DND-41 (cell line): ENCODE results near the gene ASPSCR1.

Experiments used
- ATAC-seq: fragments of 200-7000 bp; cut with Tn5 transposase; 3 replicates; pipeline ENCODE4 v1.9.1; 2021; ENCODE audit warnings: low read depth; ENCODE audit not compliant: insufficient read depth
- DNase-seq: peaks from one replicate; pipeline ENCODE4 v3.0.0-alpha.2; 2020
- H2AFZ ChIP-seq: 2 replicates; pipeline ENCODE4 v1.6.0; 2012; ENCODE audit warnings: low read depth, low read length
- H3K27ac ChIP-seq: 2 replicates; pipeline ENCODE4 v1.5.1; 2012; ENCODE audit warnings: low read length, inconsistent platforms
- H3K27me3 ChIP-seq: fragments of 200-600 bp; sonication (generic); 2 replicates; pipeline ENCODE4 v1.6.0; 2012; ENCODE audit warnings: low read length, mild to moderate bottlenecking, inconsistent platforms; ENCODE audit not compliant: insufficient read depth, poor library complexity
- H3K36me3 ChIP-seq: 2 replicates; pipeline ENCODE4 v1.5.1; 2012; ENCODE audit warnings: low read length, inconsistent platforms; ENCODE audit not compliant: insufficient read depth
- H3K4me1 ChIP-seq: 2 replicates; pipeline ENCODE4 v1.5.1; 2012; ENCODE audit warnings: mild to moderate bottlenecking, low read length; ENCODE audit not compliant: insufficient read depth
- H3K4me2 ChIP-seq: 2 replicates; pipeline ENCODE4 v1.6.0; 2012; ENCODE audit warnings: mild to moderate bottlenecking, moderate library complexity, low read length, inconsistent platforms; ENCODE audit not compliant: insufficient read depth
- H3K4me3 ChIP-seq, 2 experiments: fragments of 200-600 bp in 1 of 2; shearing (Covaris generic) in 1 of 2; 2 replicates each; pipeline ENCODE4 v1.5.1; 2012 to 2016; ENCODE audit warnings: inconsistent platforms in 2 of 2, low read length in 2 of 2, mild to moderate bottlenecking in 2 of 2, low read depth in 1 of 2, moderate library complexity in 1 of 2
- H3K79me2 ChIP-seq: 2 replicates; pipeline ENCODE4 v1.6.0; 2012; ENCODE audit warnings: low read length, inconsistent platforms; ENCODE audit not compliant: insufficient read depth
- H3K9ac ChIP-seq: 2 replicates; pipeline ENCODE4 v1.6.0; 2012; ENCODE audit warnings: low read depth, mild to moderate bottlenecking, inconsistent platforms, low read length, moderate library complexity
- H3K9me3 ChIP-seq: 2 replicates; pipeline ENCODE4 v1.5.1; 2012; ENCODE audit warnings: low read length, moderate library complexity, mild to moderate bottlenecking, inconsistent platforms; ENCODE audit not compliant: insufficient read depth, severe bottlenecking
- H4K20me1 ChIP-seq: 2 replicates; pipeline ENCODE4 v1.6.0; 2012; ENCODE audit warnings: low read length; ENCODE audit not compliant: insufficient read depth
- CTCF ChIP-seq: IDR thresholded peaks from 2 replicates; pipeline ENCODE4 v1.5.1; 2012; ENCODE audit warnings: borderline replicate concordance, low read length, moderate library complexity, mild to moderate bottlenecking; ENCODE audit not compliant: poor library complexity, severe bottlenecking; ENCODE audit errors: extremely low read depth
- EZH2 ChIP-seq: IDR thresholded peaks from 3 replicates; pipeline ENCODE4 v1.6.1; 2012; ENCODE audit warnings: borderline replicate concordance, low read depth, mild to moderate bottlenecking, moderate library complexity, low read length, inconsistent platforms; ENCODE audit not compliant: severe bottlenecking

The ASPSCR1 gene

DNA sequence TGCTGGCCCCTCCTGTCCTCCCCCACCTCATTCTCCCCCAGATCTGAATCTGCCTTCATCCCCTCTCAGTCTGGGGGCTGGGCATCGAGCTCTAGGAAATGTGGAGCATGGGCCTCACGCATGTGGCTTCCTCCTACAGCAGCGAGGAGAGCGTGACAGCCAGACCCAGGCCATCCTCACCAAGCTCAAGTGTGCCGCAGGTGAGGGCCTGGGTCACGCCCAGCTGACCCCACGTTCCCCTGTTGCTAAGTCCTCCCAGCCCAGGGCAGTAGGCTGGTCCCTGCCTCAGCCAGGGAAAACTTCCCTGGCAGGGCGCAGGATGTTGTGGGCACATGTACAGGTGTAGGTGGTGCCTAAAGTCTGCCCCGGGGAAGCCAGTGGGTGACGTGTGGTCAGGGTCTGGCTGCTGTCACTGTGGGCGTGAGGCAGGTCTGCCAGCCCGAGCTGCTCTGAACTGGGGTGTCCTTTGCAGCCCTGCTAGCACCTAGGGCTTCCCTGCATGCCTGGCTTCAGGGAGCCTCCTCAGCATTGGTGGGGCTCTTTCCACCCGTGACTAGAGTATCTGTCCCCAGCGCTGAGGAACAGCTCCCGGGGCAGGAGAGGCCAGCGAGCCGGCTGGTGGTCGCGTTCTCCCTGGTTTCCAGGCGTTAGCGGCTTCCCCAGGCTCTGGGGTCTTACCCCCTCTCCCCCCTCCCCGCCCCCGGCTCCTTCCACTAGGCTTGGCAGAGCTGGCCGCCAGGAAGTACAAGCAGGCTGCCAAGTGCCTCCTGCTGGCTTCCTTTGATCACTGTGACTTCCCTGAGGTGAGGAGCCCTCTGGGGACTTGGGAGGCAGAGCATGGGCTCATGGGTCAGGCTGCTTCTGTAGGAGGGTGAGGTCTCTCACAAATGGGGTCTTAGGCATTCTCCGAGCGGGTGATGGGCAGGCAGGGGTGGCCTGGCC lies 77.9 kb downstream of the ASPSCR1 start:
- Histone ChIP-seq H3K27me3 (no peaks in the 10 kb centered on the region), H2AFZ (no peak overlapping the region), H3K79me2 (peaks cover 40% of the 10 kb centered on the region), H4K20me1 (peaks cover 65% of the 10 kb centered on the region), H3K9ac (no peak overlapping the region), H3K4me1 (peaks cover 38% of the 10 kb centered on the region), H3K4me2 (peak overlapping the region; percentile 12; the same call in 1 of the 2 replicates), H3K9me3 (no peaks in the 10 kb centered on the region), H3K4me3 (no peak overlapping the region), H3K27ac (no peak overlapping the region; the same call in 1 of the 2 replicates), H3K36me3 (peaks cover 77% of the 10 kb centered on the region)
- ATAC-seq (no peak), DNase-seq (no peak)
- TF ChIP-seq EZH2: no peak
- no peak for TF ChIP-seq CTCF

- no peak for TF ChIP-seq CTCF
- no peak for TF ChIP-seq EZH2
These were observed 78.7 kb downstream of the ASPSCR1 start for GRCh38 chr17:82055965-82056728.

GRCh38 chr17:82056729-82057621 lies 79.5 kb downstream of the ASPSCR1 start:
- ATAC-seq: peak; percentile 4; the same call in 1 of the 3 replicates
- peak; percentile 15 for DNase-seq
- H3K27ac ChIP-seq: no peak overlapping the region
- H3K9ac ChIP-seq: no peak overlapping the region
- H4K20me1 ChIP-seq: peaks cover 75% of the 10 kb centered on the region
- no peak overlapping the region for H3K4me3 ChIP-seq
- no peak for TF ChIP-seq CTCF
- no peak for TF ChIP-seq EZH2
- no peak overlapping the region for H2AFZ ChIP-seq
- H3K36me3 ChIP-seq: peaks cover 91% of the 10 kb centered on the region
- peaks cover 30% of the 10 kb centered on the region for H3K79me2 ChIP-seq
- H3K9me3 ChIP-seq: no peaks in the 10 kb centered on the region
- peaks cover 30% of the 10 kb centered on the region for H3K4me1 ChIP-seq
- H3K4me2 ChIP-seq: no peak overlapping the region
- no peaks in the 10 kb centered on the region for H3K27me3 ChIP-seq

More at GRCh38 chr17:82055965-82056728, 78.7 kb downstream of the ASPSCR1 start:
- H4K20me1 ChIP-seq: peaks cover 69% of the 10 kb centered on the region
- no peak overlapping the region for H3K4me3 ChIP-seq
- H3K9ac ChIP-seq: no peak overlapping the region
- H2AFZ ChIP-seq: no peak overlapping the region
- DNase-seq: peak; percentile 6
- H3K4me2 ChIP-seq: no peak overlapping the region
- no peaks in the 10 kb centered on the region for H3K9me3 ChIP-seq
- H3K27ac ChIP-seq: no peak overlapping the region
- peaks cover 33% of the 10 kb centered on the region for H3K79me2 ChIP-seq
- peaks cover 84% of the 10 kb centered on the region for H3K36me3 ChIP-seq
- H3K4me1 ChIP-seq: peaks cover 30% of the 10 kb centered on the region
- ATAC-seq: no peak
- no peaks in the 10 kb centered on the region for H3K27me3 ChIP-seq
